ENCODE results near the gene KCNAB1. TPM values are rescaled to one million over a fixed set of nuclear protein-coding genes. Genes with fewer than 3 reads are reported as not detected.

Gene KCNAB1
- total RNA-seq, 2 donors from 2014 or later: not detected

GRCh38 chr3:156495816-156496215, 375.4 kb downstream of the KCNAB1 start:
- no peak overlapping the region for H3K4me3 Mint-ChIP-seq
- H3K27me3 Mint-ChIP-seq (ENCODE audit: low read depth): peaks cover 12% of the 10 kb centered on the region
- no peaks in the 10 kb centered on the region for H3K4me1 Mint-ChIP-seq (ENCODE audit: low read depth)
- DNase-seq: no peak
- no peak overlapping the region for H3K27ac Mint-ChIP-seq
- no peak for ATAC-seq (replicated peaks in 1 of 2)
- peaks cover 5 to 9% of the 10 kb centered on the region in 2 donors for H3K9me3 Mint-ChIP-seq
- H3K36me3 Mint-ChIP-seq (ENCODE audit: insufficient read depth in 2 of 2): peaks cover 1 to 3% of the 10 kb centered on the region in 2 donors

DNA sequence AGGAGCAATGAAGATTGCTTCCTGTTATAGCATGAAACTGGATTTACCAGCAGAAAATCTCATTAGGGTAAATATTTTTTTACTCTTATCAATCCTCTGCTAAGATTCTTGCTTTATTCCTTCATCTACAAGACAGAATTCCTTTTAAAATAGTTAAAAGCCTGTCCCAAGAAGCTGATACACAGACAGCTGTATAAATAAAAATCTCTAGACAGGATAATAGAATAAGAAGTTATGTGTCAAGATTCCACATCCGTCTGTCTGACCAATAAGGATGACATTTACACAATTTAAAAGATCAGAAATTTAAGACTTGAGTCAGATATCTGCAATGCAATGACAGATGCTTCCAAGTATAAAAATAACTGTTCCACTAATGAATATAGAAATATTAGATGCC, 376.9 kb downstream of the KCNAB1 start:
- ATAC-seq (replicated peaks in 1 of 2): no peak

GRCh38 chr3:156498307-156498706, 377.9 kb downstream of the KCNAB1 start:
- no peak overlapping the region for H3K27ac Mint-ChIP-seq
- H3K27me3 Mint-ChIP-seq (ENCODE audit: low read depth): peaks cover 12% of the 10 kb centered on the region
- H3K4me1 Mint-ChIP-seq (ENCODE audit: low read depth): no peaks in the 10 kb centered on the region
- H3K36me3 Mint-ChIP-seq (ENCODE audit: insufficient read depth in 2 of 2): peaks cover 1 to 3% of the 10 kb centered on the region in 2 donors
- peaks cover 5 to 9% of the 10 kb centered on the region in 2 donors for H3K9me3 Mint-ChIP-seq
- no peak overlapping the region for H3K4me3 Mint-ChIP-seq
- no peak for DNase-seq
- ATAC-seq (replicated peaks in 1 of 2): no peak

More for the DNA sequence above, 376.9 kb downstream of the KCNAB1 start:
- no peaks in the 10 kb centered on the region for H3K4me1 Mint-ChIP-seq (ENCODE audit: low read depth)
- peaks cover 5 to 9% of the 10 kb centered on the region in 2 donors for H3K9me3 Mint-ChIP-seq
- peaks cover 1 to 3% of the 10 kb centered on the region in 2 donors for H3K36me3 Mint-ChIP-seq (ENCODE audit: insufficient read depth in 2 of 2)
- H3K4me3 Mint-ChIP-seq: no peak overlapping the region
- H3K27me3 Mint-ChIP-seq (ENCODE audit: low read depth): peaks cover 12% of the 10 kb centered on the region
- no peak overlapping the region for H3K27ac Mint-ChIP-seq
- no peak for DNase-seq

DNA sequence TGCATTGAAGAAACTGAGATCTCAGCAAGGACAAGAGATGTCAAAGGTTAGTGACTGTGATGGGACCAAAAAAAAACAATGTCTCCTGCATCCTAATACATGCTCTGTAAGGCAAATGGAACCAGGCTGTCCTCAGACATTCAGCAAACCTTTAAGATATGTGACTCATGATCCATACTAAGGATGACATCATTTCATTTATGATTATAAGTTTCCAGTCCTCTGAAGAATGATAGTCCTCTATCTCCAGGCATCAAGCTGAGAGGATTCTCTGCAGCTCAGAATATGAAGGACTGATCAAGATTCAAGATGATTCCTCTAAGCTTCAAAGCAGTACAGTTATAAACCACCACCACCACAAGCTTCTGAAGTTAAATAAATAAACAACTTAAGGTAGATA, 386.9 kb downstream of the KCNAB1 start:
- H3K27me3 Mint-ChIP-seq (ENCODE audit: low read depth): peaks cover 23% of the 10 kb centered on the region
- no peak overlapping the region for H3K27ac Mint-ChIP-seq
- ATAC-seq (replicated peaks in 1 of 2) (peak; percentile 79 to 82), DNase-seq (no peak)
- H3K9me3 Mint-ChIP-seq: no peaks in the 10 kb centered on the region
- no peak overlapping the region for H3K4me3 Mint-ChIP-seq
- H3K36me3 Mint-ChIP-seq (ENCODE audit: insufficient read depth in 2 of 2): no peaks in the 10 kb centered on the region
- H3K4me1 Mint-ChIP-seq (ENCODE audit: low read depth): peaks cover 15% of the 10 kb centered on the region

DNA sequence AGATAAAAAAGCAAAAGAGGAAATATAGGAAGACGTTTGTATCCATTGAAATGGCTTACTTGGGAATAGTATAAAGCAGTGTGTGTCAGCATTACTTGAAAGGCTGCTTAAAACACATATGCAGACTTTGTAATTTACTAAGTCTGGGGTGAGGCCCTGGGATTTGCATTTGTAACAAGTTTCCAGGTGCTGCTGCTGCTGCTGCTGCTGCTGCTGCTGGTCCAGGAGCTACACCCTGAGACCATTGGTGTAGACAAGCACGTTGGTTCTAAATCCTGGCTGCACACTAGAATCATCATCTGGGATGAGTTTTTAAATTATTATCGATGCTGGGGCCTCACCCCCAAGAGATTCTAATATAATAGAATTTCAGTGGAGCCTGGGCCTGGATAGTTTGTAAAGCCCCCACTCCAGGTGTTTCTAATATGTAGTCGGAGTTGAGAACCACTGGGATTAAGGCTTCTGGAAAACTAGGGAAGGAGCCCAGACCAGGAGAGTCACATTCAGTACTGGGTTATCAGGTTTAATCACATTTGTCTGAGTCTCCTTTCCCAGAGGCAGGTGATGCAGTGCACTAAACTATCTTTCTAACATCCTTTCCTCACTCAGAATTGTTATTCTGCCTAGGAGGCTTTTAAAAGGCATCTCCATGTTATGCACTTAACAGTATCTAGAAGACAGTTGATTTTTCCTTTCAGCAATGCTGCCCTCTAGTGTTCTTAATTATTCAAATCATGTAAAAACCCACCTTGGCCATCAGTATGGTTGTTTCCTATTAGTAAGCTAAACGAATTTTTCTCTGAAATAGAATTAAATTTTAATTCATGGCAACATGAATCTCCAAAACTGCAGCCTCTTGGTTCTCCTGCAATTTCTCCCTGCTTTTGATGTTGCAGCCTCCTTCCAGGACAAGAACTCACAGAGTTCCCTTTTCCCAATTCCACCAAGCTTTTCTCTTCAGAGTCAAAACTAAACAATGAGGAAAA, 389.1 kb downstream of the KCNAB1 start:
- Mint-ChIP-seq H3K4me3 (no peak overlapping the region), H3K9me3 (no peaks in the 10 kb centered on the region), H3K4me1 (ENCODE audit: low read depth) (peaks cover 20% of the 10 kb centered on the region), H3K27ac (no peak overlapping the region), H3K27me3 (ENCODE audit: low read depth) (peaks cover 16% of the 10 kb centered on the region), H3K36me3 (ENCODE audit: insufficient read depth in 2 of 2) (no peaks in the 10 kb centered on the region)
- peak; percentile 61 to 62 for ATAC-seq (replicated peaks in 1 of 2)
- DNase-seq: no peak

DNA sequence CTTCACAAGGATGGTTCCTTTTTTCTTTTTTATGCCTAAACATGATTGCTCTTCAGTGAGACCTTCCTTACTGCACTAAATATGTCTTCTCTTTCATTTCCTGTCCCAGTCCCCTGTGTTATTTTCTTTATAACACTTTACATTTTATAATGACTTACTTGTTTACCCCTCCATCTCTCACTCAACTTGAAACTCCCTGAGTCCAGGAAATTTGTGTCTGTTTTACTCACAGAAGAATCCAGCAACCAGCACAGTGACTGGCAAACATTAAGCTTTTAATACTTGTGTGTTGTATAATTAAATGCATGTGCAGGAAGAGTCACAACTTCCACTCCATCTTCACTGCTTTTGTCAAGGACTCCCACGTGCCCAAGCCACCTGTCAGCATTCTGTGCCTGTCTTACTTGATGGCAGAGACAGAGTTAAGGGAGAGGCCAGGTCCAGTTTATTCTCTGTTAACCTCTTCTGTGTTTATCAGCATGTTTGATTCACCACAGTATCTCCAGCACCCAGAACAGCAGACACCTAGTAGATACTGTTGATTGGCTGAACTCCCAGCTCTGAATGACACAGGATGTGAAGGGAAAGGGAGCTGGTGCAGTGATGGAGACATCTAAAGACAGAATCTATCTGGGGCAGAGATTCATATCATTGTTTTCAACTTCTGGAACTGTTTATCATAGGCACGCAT, 391.8 kb downstream of the KCNAB1 start:
- Mint-ChIP-seq H3K4me1 (ENCODE audit: low read depth) (peaks cover 16% of the 10 kb centered on the region), H3K9me3 (no peaks in the 10 kb centered on the region), H3K27me3 (ENCODE audit: low read depth) (peaks cover 9% of the 10 kb centered on the region), H3K4me3 (no peak overlapping the region), H3K27ac (peak overlapping the region; percentile 9), H3K36me3 (ENCODE audit: insufficient read depth in 2 of 2) (no peaks in the 10 kb centered on the region)
- DNase-seq: no peak
- ATAC-seq (replicated peaks in 1 of 2): peak; percentile 28 to 46

DNA sequence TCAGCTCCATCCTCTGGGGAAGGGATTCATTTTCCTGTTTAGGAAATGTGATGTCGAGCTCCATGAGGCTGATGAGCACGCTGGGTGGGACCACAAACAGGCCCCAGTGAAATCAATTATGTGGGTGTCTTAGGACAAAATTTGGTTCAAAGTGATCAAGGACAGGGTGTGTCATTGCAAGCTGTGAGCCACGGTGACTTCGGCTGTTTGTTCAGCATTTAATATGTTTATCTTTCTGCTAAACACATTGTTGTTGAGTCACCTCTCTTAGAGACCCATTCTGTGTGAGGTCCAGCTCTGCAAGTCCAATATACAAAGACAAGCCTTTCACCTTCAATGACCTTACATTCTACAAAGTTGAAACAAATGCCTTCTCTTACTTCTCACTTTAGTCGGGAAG, 393.2 kb downstream of the KCNAB1 start:
- no peaks in the 10 kb centered on the region for H3K9me3 Mint-ChIP-seq
- H3K4me1 Mint-ChIP-seq (ENCODE audit: low read depth): peaks cover 15% of the 10 kb centered on the region
- ATAC-seq (replicated peaks in 1 of 2): no peak

GRCh38 chr3:156516284-156516683, 395.9 kb downstream of the KCNAB1 start:
- Mint-ChIP-seq H3K36me3 (ENCODE audit: insufficient read depth in 2 of 2) (no peaks in the 10 kb centered on the region), H3K4me1 (ENCODE audit: low read depth) (peaks cover 29% of the 10 kb centered on the region), H3K27me3 (ENCODE audit: low read depth) (peaks cover 19% of the 10 kb centered on the region), H3K27ac (no peak overlapping the region), H3K9me3 (no peaks in the 10 kb centered on the region), H3K4me3 (no peak overlapping the region)
- DNase-seq: no peak
- ATAC-seq (replicated peaks in 1 of 2): no peak

More for the DNA sequence above, 393.2 kb downstream of the KCNAB1 start:
- no peaks in the 10 kb centered on the region for H3K36me3 Mint-ChIP-seq (ENCODE audit: insufficient read depth in 2 of 2)
- no peak for DNase-seq
- H3K4me3 Mint-ChIP-seq: no peak overlapping the region
- no peak overlapping the region for H3K27ac Mint-ChIP-seq
- peaks cover 15% of the 10 kb centered on the region for H3K27me3 Mint-ChIP-seq (ENCODE audit: low read depth)

GRCh38 chr3:156516961-156517360, 396.6 kb downstream of the KCNAB1 start:
- H3K9me3 Mint-ChIP-seq: no peaks in the 10 kb centered on the region
- no peak overlapping the region for H3K4me3 Mint-ChIP-seq
- DNase-seq (no peak), ATAC-seq (replicated peaks in 1 of 2) (no peak)
- H3K36me3 Mint-ChIP-seq (ENCODE audit: insufficient read depth in 2 of 2): no peaks in the 10 kb centered on the region
- peaks cover 23% of the 10 kb centered on the region for H3K4me1 Mint-ChIP-seq (ENCODE audit: low read depth)
- H3K27ac Mint-ChIP-seq: no peak overlapping the region
- peaks cover 19% of the 10 kb centered on the region for H3K27me3 Mint-ChIP-seq (ENCODE audit: low read depth)

- ATAC-seq (replicated peaks in 1 of 2) (no peak), DNase-seq (no peak)
- H3K4me1 Mint-ChIP-seq (ENCODE audit: low read depth): peaks cover 15% of the 10 kb centered on the region
- no peaks in the 10 kb centered on the region for H3K36me3 Mint-ChIP-seq (ENCODE audit: insufficient read depth in 2 of 2)
- no peak overlapping the region for H3K27ac Mint-ChIP-seq
- H3K27me3 Mint-ChIP-seq (ENCODE audit: low read depth): peaks cover 29% of the 10 kb centered on the region
- H3K4me3 Mint-ChIP-seq: no peak overlapping the region
- H3K9me3 Mint-ChIP-seq: no peaks in the 10 kb centered on the region
Observed at GRCh38 chr3:156518726-156519125, 398.3 kb downstream of the KCNAB1 start.

GRCh38 chr3:156519758-156520162, 399.4 kb downstream of the KCNAB1 start:
- peak; percentile 84 to 87 for ATAC-seq (replicated peaks in 1 of 2)
- peaks cover 25% of the 10 kb centered on the region for H3K4me1 Mint-ChIP-seq (ENCODE audit: low read depth)
- peaks cover 36% of the 10 kb centered on the region for H3K27me3 Mint-ChIP-seq (ENCODE audit: low read depth)
- peaks cover 0 to 4% of the 10 kb centered on the region in 2 donors for H3K36me3 Mint-ChIP-seq (ENCODE audit: insufficient read depth in 2 of 2)
- no peak overlapping the region for H3K4me3 Mint-ChIP-seq
- H3K9me3 Mint-ChIP-seq: no peaks in the 10 kb centered on the region
- H3K27ac Mint-ChIP-seq: no peak overlapping the region
- DNase-seq: peak; percentile 28 to 36

GRCh38 chr3:156522673-156523072, 402.3 kb downstream of the KCNAB1 start:
- no peak for DNase-seq
- H3K4me3 Mint-ChIP-seq: no peak overlapping the region
- peak overlapping the region; percentile 41 for H3K27ac Mint-ChIP-seq
- H3K36me3 Mint-ChIP-seq (ENCODE audit: insufficient read depth in 2 of 2): peaks cover 0 to 4% of the 10 kb centered on the region in 2 donors
- peaks cover 36% of the 10 kb centered on the region for H3K27me3 Mint-ChIP-seq (ENCODE audit: low read depth)
- H3K4me1 Mint-ChIP-seq (ENCODE audit: low read depth): peaks cover 28% of the 10 kb centered on the region
- ATAC-seq (replicated peaks in 1 of 2): no peak
- no peaks in the 10 kb centered on the region for H3K9me3 Mint-ChIP-seq

DNA sequence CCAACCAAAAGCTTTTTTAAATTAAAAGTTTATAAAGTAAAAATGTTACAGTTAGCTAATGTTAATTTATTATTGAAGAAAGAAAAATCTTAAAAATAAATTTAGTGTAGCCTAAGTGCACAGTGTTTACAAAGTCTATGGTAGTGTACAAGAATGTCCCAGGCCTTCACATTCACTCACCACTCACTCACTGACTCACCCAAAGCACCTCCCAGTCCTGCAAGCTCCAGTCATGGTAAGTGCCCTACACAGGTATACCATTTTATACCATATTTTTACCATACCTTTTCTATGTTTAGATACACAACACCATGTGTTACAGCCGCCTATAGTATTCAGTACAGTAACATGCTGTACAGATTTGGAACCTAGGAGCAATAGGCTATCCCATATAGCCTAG, 405.4 kb downstream of the KCNAB1 start:
- Mint-ChIP-seq H3K27ac (no peak overlapping the region), H3K4me3 (no peak overlapping the region), H3K36me3 (ENCODE audit: insufficient read depth in 2 of 2) (peaks cover 0 to 4% of the 10 kb centered on the region in 2 donors), H3K4me1 (ENCODE audit: low read depth) (peaks cover 13% of the 10 kb centered on the region), H3K9me3 (no peaks in the 10 kb centered on the region), H3K27me3 (ENCODE audit: low read depth) (peaks cover 28% of the 10 kb centered on the region)
- no peak for ATAC-seq (replicated peaks in 1 of 2)
- no peak for DNase-seq

Measured in activated T-cell treated with anti-CD3 and anti-CD28 coated beads, Interleukin-2, amount 50 U/mL, for 72 hours (primary cell).